Fibroblast of skin of left quadriceps (primary cell): ENCODE results near the gene ALS2.
"Not testable (repeated sequence)": the region's sequence is repeated elsewhere in the genome, so short reads cannot be mapped to it uniquely, and the experiment has no call there.

Source experiments
- DNase-seq, 2 experiments: peaks; one replicate each; pipeline ENCODE4 v3.0.0-alpha.2; 2013; ENCODE audit warnings: low read depth in 2 of 2

The ALS2 gene

GRCh38 chr2:201675454-201675853 is 105.3 kb downstream of the ALS2 start:
- no peak for DNase-seq

- no peak for DNase-seq
These were observed 105.9 kb downstream of the ALS2 start for GRCh38 chr2:201674794-201675193.

DNA sequence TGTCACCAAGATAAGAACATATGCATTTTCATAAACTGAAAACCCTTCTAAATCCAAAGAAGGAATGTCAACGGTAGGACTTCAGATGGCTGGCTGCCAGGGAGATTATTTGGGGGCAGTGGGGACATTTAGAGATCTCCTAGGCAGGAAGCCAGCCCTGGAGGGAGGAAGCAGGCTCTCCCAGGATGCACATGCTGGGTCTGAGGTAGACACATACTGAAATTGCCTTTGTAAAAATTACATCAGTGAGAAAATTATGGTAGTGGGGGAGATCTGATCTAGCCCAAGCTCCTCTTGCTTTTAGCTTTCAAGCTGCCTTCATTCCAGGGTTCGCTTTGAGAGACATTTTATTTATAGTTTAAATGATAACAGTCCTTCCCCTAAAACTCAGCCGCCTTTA is 106.4 kb downstream of the ALS2 start:
- no peak for DNase-seq

GRCh38 chr2:201673546-201673945 is 107.2 kb downstream of the ALS2 start:
- no peak for DNase-seq

- not testable (repeated sequence) for DNase-seq
These were observed 109.5 kb downstream of the ALS2 start for GRCh38 chr2:201671205-201671604.

GRCh38 chr2:201669865-201670264 is 110.9 kb downstream of the ALS2 start:
- DNase-seq, result no peak

GRCh38 chr2:201668402-201668910 is 112.3 kb downstream of the ALS2 start:
- no peak for DNase-seq

GRCh38 chr2:201664334-201664733 is 116.4 kb downstream of the ALS2 start:
- no peak for DNase-seq

DNA sequence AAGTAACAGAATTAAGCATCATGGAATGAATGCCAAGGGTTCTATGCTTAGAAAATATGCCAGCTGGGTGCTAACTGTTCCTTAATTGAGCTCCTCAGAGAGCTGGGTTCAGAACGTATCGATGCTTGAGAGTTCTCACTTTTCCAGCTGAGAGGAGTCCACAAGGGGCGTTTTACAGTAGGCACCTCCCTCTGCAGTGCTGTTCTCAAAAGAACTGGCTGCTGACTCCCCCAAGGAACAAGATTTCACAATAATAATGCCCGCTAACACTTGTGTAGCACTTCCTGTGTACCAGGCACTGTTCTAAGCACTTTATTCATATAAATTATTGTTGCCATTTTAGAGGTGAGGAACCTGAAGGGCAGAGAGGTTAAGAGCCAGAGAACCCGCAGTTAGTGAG is 119.4 kb downstream of the ALS2 start:
- DNase-seq, result no peak

DNA sequence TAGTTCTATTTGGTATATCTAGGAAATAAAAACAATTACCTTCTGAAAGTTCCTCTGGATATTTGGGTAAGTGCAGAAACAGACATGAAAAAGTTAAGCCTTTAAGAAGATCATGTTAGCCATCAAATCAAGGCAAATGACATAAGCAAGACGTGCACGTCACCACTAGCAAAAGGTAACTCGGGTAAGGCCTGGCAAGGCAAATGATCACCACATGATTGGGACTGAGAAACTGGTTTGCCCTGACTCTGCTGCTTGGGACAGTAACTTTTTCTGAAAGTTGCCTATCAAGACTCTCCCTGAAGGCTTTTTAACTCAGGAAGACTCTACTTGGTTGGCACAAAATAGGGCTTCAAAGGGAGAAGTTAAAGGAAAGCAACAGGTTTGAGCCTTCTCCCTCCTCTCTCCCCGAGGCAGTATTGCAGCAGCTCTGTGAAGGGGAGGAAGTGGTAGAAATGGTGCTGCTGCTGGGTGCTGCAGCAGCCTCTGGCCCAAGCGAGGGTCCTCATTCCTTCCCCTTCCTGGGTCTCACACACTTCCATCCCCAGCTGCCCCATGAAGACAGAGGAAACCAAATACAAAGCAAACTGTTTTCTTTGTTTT is 120.3 kb downstream of the ALS2 start:
- DNase-seq, result no peak

- no peak for DNase-seq
These were observed 124.0 kb downstream of the ALS2 start for GRCh38 chr2:201656740-201657139.

GRCh38 chr2:201656102-201656501 is 124.6 kb downstream of the ALS2 start:
- DNase-seq, result no peak

DNA sequence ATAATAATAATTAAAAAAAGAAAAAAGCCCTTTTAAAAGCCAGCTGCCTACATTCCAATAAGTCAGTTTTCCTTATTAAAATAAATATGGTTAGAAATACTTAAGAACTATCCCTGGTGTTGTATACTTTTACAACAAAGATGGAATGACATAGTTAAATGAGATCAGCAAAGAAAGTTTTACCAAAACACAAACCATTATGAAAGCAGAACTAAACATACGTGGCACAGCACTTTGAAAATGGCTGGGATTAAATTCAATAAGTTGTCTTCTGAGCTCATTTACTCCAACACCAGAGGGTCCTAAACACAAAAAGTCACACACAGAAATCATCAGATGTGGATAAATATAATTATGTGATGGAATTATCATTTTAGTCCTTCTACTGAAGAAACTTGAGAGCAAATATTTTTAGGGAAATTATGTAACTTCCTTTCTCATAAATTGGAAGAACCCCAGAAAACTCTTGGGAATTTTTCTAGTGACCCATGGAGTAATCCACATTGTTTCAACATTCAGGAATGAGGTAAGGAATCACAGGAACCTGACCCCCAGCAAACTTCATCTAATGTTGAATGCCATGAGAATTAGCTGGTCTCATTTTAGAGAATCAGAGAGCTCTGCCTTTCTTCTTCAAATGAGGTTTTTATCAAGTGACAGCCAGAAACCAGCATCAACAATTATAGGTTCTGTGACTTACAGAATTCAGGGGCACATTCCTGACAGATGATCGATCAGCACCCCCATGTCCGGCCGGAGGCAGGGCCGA is 125.9 kb downstream of the ALS2 start:
- peak; percentile 90 for DNase-seq

- no peak for DNase-seq
These were observed 127.5 kb downstream of the ALS2 start for GRCh38 chr2:201653221-201653620.
